SK-N-SH (cell line): ENCODE data around the gene DCST1. TPM values are rescaled to one million over a fixed set of nuclear protein-coding genes. Genes with fewer than 3 reads are reported as not detected.

Source experiments
- CTCF ChIA-PET: fragments of 300-600, 350-600 bp; formaldehyde crosslinking; extraction: SDS; loops from one replicate; lab custom pipeline; 2021; lab: Yijun Ruan, JAX
- POLR2A ChIA-PET: fragments of 350-600 bp; sonication (Branson Sonifier 250); formaldehyde crosslinking; extraction: SDS; loops from one replicate; lab custom pipeline; 2020; ENCODE audit warnings: antibody characterized with exemption, inconsistent platforms; lab: Yijun Ruan, JAX
- DNase-seq: peaks from one replicate; pipeline ENCODE4 v3.0.0; 2012
- H2AFZ ChIP-seq: fragments of 200-600 bp; sonication (generic); 2 replicates; pipeline ENCODE4 v1.8.1; 2016; ENCODE audit warnings: antibody characterized with exemption, mild to moderate bottlenecking, low read depth
- H3F3A ChIP-seq: fragments of 200-600 bp; sonication (generic); replicated peaks from 2 replicates; pipeline ENCODE3; 2016; ENCODE audit warnings: antibody characterized with exemption, mild to moderate bottlenecking; ENCODE audit not compliant: insufficient read depth
- H3K27ac ChIP-seq, 2 experiments: fragments of 200-500 bp in 1 of 2; fragments of 200-600 bp in 1 of 2; sonication (Bioruptor generic) in 1 of 2; sonication (generic), shearing (Covaris generic) in 1 of 2; 2 replicates each; pipeline versions ENCODE4 v1.5.1 to v1.6.1; 2014 to 2016; ENCODE audit warnings: low read depth in 2 of 2, inconsistent platforms in 1 of 2, low read length in 1 of 2, mild to moderate bottlenecking in 1 of 2, mixed read lengths in 1 of 2
- H3K27me3 ChIP-seq: fragments of 200-600 bp; sonication (generic), shearing (Covaris generic); 2 replicates; pipeline ENCODE4 v1.6.1; 2016; ENCODE audit warnings: mixed run types; ENCODE audit not compliant: insufficient read depth
- H3K36me3 ChIP-seq, 2 experiments: fragments of 200-500 bp in 1 of 2; fragments of 200-600 bp in 1 of 2; sonication (Bioruptor generic) in 1 of 2; sonication (generic) in 1 of 2; replicated peaks in 1 of 2; 2 replicates each; pipeline versions ENCODE3 to v1.5.1; 2014 to 2016; ENCODE audit warnings: low read length in 1 of 2, mild to moderate bottlenecking in 1 of 2; ENCODE audit not compliant: insufficient read depth in 2 of 2, control insufficient read depth in 1 of 2
- H3K4me1 ChIP-seq, 2 experiments: fragments of 200-500 bp in 1 of 2; fragments of 200-600 bp in 1 of 2; sonication (Bioruptor generic) in 1 of 2; sonication (generic), shearing (Covaris generic) in 1 of 2; 2 replicates each; pipeline versions ENCODE4 v1.5.1 to v1.6.1; 2014 to 2016; ENCODE audit warnings: low read depth in 1 of 2, low read length in 1 of 2, mixed run types in 1 of 2; ENCODE audit not compliant: insufficient read depth in 2 of 2, control insufficient read depth in 1 of 2
- H3K4me2 ChIP-seq: fragments of 200-600 bp; sonication (generic), shearing (Covaris generic); 2 replicates; pipeline ENCODE4 v1.6.1; 2017; ENCODE audit warnings: mixed run types
- H3K4me3 ChIP-seq, 2 experiments: fragments of 200-500 bp in 1 of 2; fragments of 200-600 bp in 1 of 2; sonication (Bioruptor generic) in 1 of 2; sonication (generic), shearing (Covaris generic) in 1 of 2; 2 replicates each; pipeline versions ENCODE4 v1.5.1 to v1.8.1; 2014 to 2016; ENCODE audit warnings: low read depth in 2 of 2, inconsistent platforms in 1 of 2, low read length in 1 of 2, mild to moderate bottlenecking in 1 of 2, mixed read lengths in 1 of 2, moderate library complexity in 1 of 2
- H3K79me2 ChIP-seq: fragments of 200-600 bp; sonication (generic); 2 replicates; pipeline ENCODE4 v1.8.1; 2017; ENCODE audit warnings: mild to moderate bottlenecking; ENCODE audit not compliant: insufficient read depth
- H3K9ac ChIP-seq: fragments of 200-600 bp; sonication (generic); 2 replicates; pipeline ENCODE4 v1.6.1; 2017; ENCODE audit warnings: mixed run types
- H3K9me2 ChIP-seq: fragments of 200-600 bp; sonication (generic); 2 replicates; pipeline ENCODE4 v1.6.1; 2017; ENCODE audit warnings: mixed run types
- H3K9me3 ChIP-seq: fragments of 200-600 bp; sonication (generic); 2 replicates; pipeline ENCODE4 v1.6.1; 2017; ENCODE audit warnings: mixed run types, mild to moderate bottlenecking, moderate library complexity
- H4K20me1 ChIP-seq: fragments of 200-600 bp; sonication (generic); 2 replicates; pipeline ENCODE4 v1.6.1; 2017; ENCODE audit warnings: mild to moderate bottlenecking, mixed run types; ENCODE audit not compliant: insufficient read depth
- GABPA ChIP-seq: IDR thresholded peaks from 2 replicates; pipeline ENCODE4 v1.4.0; 2012; ENCODE audit warnings: low read depth, mild to moderate bottlenecking
- WGBS: methylation state at CpG from one replicate; pipeline ENCODE4 v1.1.6; 2017; ENCODE audit warnings: low lambda C conversion rate; 5-methylcytosine and 5-hydroxymethylcytosine counted together
- polyA plus RNA-seq, 3 experiments: library from polyadenylated mRNA; depleted of rRNA; stranded (reverse); fragments of >200 nt; gene quantifications; 2 replicates each; pipeline ENCODE4 v1.2.3, GENCODE V29; 2012

DCST1 gene
- polyA plus RNA-seq, 1 of the 3 experiments (the other 2 are of a cell fraction), result not detected

- ChIA-PET POLR2A (no interaction called here), CTCF (interaction anchor here (13.1 kb wide), 1 partner anchor 70 kb away, joined by 496 read pairs; the partner anchor contains the start of genes KRTCAP2 and TRIM46)
- no peaks in the 10 kb centered on the region for H4K20me1 ChIP-seq
- no peak overlapping the region for H3K27ac ChIP-seq
- no peaks in the 10 kb centered on the region for H3K27me3 ChIP-seq
- no peak for TF ChIP-seq GABPA
- H3K79me2 ChIP-seq, result no peaks in the 10 kb centered on the region
- H3K4me3 ChIP-seq, result no peak overlapping the region
- H2AFZ ChIP-seq, result no peak overlapping the region
- no peak overlapping the region for H3K9ac ChIP-seq
- peaks cover 15% of the 10 kb centered on the region for H3F3A ChIP-seq
- 88% methylated on average over 4 of the region's 7 CpGs for WGBS
- DNase-seq, result no peak
- peaks cover 0 to 2% of the 10 kb centered on the region in 2 experiments; a peak in 1 of 4 replicates for H3K4me1 ChIP-seq
- H3K4me2 ChIP-seq, result no peak overlapping the region
- H3K9me2 ChIP-seq, result no peaks in the 10 kb centered on the region
- H3K9me3 ChIP-seq, result no peaks in the 10 kb centered on the region
- no peaks in the 10 kb centered on the region for H3K36me3 ChIP-seq
Measured at GRCh38 chr1:155099331-155099730, 65.7 kb downstream of the DCST1 start.

Other genes with a start within 250 kb of the DCST1 start
- 0.10 and 0.16 TPM in 2 replicates for gene KCNN3, start 163.5 kb upstream of the DCST1 start, polyA plus RNA-seq (2012; rRNA removed)
- gene PMVK, start 97.1 kb upstream of the DCST1 start, polyA plus RNA-seq (2012; rRNA removed), result 50.7 and 59.6 TPM in 2 replicates
- gene PBXIP1, start 77.7 kb upstream of the DCST1 start, polyA plus RNA-seq (2012; rRNA removed), result 55.9 and 64.3 TPM in 2 replicates
- 23.3 and 28.2 TPM in 2 replicates for gene PYGO2, start 72.0 kb upstream of the DCST1 start, polyA plus RNA-seq (2012; rRNA removed)
- 338 and 395 TPM in 2 replicates for gene SHC1, start 63.1 kb upstream of the DCST1 start, polyA plus RNA-seq (2012; rRNA removed)
- 256 and 308 TPM in 2 replicates for gene CKS1B, start 59.1 kb upstream of the DCST1 start, polyA plus RNA-seq (2012; rRNA removed)
- 50.8 and 56.2 TPM in 2 replicates for gene FLAD1, start 50.5 kb upstream of the DCST1 start, polyA plus RNA-seq (2012; rRNA removed)
- 0.26 TPM in 1 of 2 replicates, not detected in the other for gene LENEP, start 40.2 kb upstream of the DCST1 start, polyA plus RNA-seq (2012; rRNA removed)
- gene ZBTB7B, start 31.0 kb upstream of the DCST1 start, polyA plus RNA-seq (2012; rRNA removed), result 15.7 and 22.1 TPM in 2 replicates
- gene DCST2, start within 50 bp of the DCST1 start, polyA plus RNA-seq (2012; rRNA removed), result 0.76 and 1.1 TPM in 2 replicates
- 60.1 and 64.1 TPM in 2 replicates for gene ADAM15, start 17.5 kb downstream of the DCST1 start, polyA plus RNA-seq (2012; rRNA removed)
- gene EFNA4, start 29.9 kb downstream of the DCST1 start, polyA plus RNA-seq (2012; rRNA removed), result 15.9 and 17.7 TPM in 2 replicates
- 5.5 and 6.0 TPM in 2 replicates for gene EFNA3, start 45.0 kb downstream of the DCST1 start, polyA plus RNA-seq (2012; rRNA removed)
- 14.4 and 15.3 TPM in 2 replicates for gene EFNA1, start 94.1 kb downstream of the DCST1 start, polyA plus RNA-seq (2012; rRNA removed)
- gene SLC50A1, start 102.0 kb downstream of the DCST1 start, polyA plus RNA-seq (2012; rRNA removed), result 58.4 and 71.1 TPM in 2 replicates
- 307 and 317 TPM in 2 replicates for gene DPM3, start 106.7 kb downstream of the DCST1 start, polyA plus RNA-seq (2012; rRNA removed)
- 203 and 238 TPM in 2 replicates for gene KRTCAP2, start 139.5 kb downstream of the DCST1 start, polyA plus RNA-seq (2012; rRNA removed)
- gene TRIM46, start 140.0 kb downstream of the DCST1 start, polyA plus RNA-seq (2012; rRNA removed), result 12.3 and 12.7 TPM in 2 replicates
- gene THBS3, start 174.1 kb downstream of the DCST1 start, polyA plus RNA-seq (2012; rRNA removed), result 124 and 162 TPM in 2 replicates
- 79.1 TPM in 2 replicates for gene MTX1, start 174.9 kb downstream of the DCST1 start, polyA plus RNA-seq (2012; rRNA removed)
- 20.0 and 30.6 TPM in 2 replicates for gene ENTREP3, start 221.7 kb downstream of the DCST1 start, polyA plus RNA-seq (2012; rRNA removed)
- 193 and 225 TPM in 2 replicates for gene SCAMP3, start 228.5 kb downstream of the DCST1 start, polyA plus RNA-seq (2012; rRNA removed)
- gene CLK2, start 239.7 kb downstream of the DCST1 start, polyA plus RNA-seq (2012; rRNA removed), result 76.7 and 81.8 TPM in 2 replicates
- gene HCN3, start 243.6 kb downstream of the DCST1 start, polyA plus RNA-seq (2012; rRNA removed), result 9.7 and 10.1 TPM in 2 replicates